ENCODE results near the gene CAMTA1. TPM values are rescaled to one million over a fixed set of nuclear protein-coding genes. Genes with fewer than 3 reads are reported as not detected.
"Not testable (repeated sequence)": the region's sequence is repeated elsewhere in the genome, so short reads cannot be mapped to it uniquely, and the experiment has no call there.

The CAMTA1 gene
- polyA plus RNA-seq, 2 donors: 61.1 to 75.0 TPM

DNA sequence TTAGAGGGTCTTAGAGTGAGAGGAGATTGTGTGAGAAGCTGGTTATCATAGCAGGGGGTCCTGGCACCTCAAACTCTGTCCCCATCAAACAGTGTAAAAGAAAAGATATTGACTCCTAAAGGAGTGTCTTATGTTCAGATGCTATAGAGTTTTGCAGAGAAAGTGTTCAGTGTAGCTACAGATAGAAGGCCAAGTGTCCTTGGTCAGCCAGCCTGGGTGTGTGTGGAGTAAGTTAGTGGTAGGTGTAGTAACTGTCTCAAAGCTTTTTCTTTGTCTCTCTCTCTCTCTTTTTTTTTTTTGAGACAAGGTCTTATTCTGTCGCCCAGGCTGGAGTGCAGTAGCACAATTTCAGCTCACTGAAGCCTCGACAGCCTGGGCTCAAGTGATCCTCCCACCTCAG, 17.2 kb downstream of the CAMTA1 start:
- peaks cover 0 to 3% of the 10 kb centered on the region in 2 donors for H3K4me1 ChIP-seq (ENCODE audit: control insufficient read depth in 2 of 2, insufficient read depth in 2 of 2, low read length in 1 of 2)
- no peaks in the 10 kb centered on the region for H3K9me3 ChIP-seq (ENCODE audit: control insufficient read depth in 2 of 2, insufficient read depth in 1 of 2, low read depth in 1 of 2, low read length in 1 of 2)
- H3K27me3 ChIP-seq (ENCODE audit: control insufficient read depth in 1 of 2, insufficient read depth in 2 of 2, low read length in 2 of 2): no peaks in the 10 kb centered on the region
- no peaks in the 10 kb centered on the region for H3K36me3 ChIP-seq (ENCODE audit: control insufficient read depth in 2 of 2, insufficient read depth in 2 of 2, low read length in 1 of 2)
- no peak overlapping the region for H3K4me3 ChIP-seq (ENCODE audit: low read depth in 1 of 2, low read length in 2 of 2)
- no peak overlapping the region for H3K27ac ChIP-seq (ENCODE audit: low read depth in 2 of 2, low read length in 1 of 2)
- WGBS, 2 donors: 89 to 96% methylated on average over 2 of the region's 2 CpGs

- Histone ChIP-seq H3K4me3 (ENCODE audit: low read depth in 1 of 2, low read length in 2 of 2) (no peak overlapping the region), H3K36me3 (ENCODE audit: control insufficient read depth in 2 of 2, insufficient read depth in 2 of 2, low read length in 1 of 2) (no peaks in the 10 kb centered on the region), H3K27ac (ENCODE audit: low read depth in 2 of 2, low read length in 1 of 2) (no peak overlapping the region), H3K27me3 (ENCODE audit: control insufficient read depth in 1 of 2, insufficient read depth in 2 of 2, low read length in 2 of 2) (no peaks in the 10 kb centered on the region), H3K4me1 (ENCODE audit: control insufficient read depth in 2 of 2, insufficient read depth in 2 of 2, low read length in 1 of 2) (peaks cover 0 to 3% of the 10 kb centered on the region in 2 donors), H3K9me3 (ENCODE audit: control insufficient read depth in 2 of 2, insufficient read depth in 1 of 2, low read depth in 1 of 2, low read length in 1 of 2) (no peaks in the 10 kb centered on the region)
- WGBS, 2 donors: 91 to 93% methylated on average over 8 of the region's 8 CpGs
These were observed 17.6 kb downstream of the CAMTA1 start for GRCh38 chr1:6802893-6803292.

GRCh38 chr1:6803357-6803756, 18.1 kb downstream of the CAMTA1 start:
- Histone ChIP-seq H3K27ac (ENCODE audit: low read depth in 2 of 2, low read length in 1 of 2) (no peak overlapping the region), H3K4me3 (ENCODE audit: low read depth in 1 of 2, low read length in 2 of 2) (no peak overlapping the region), H3K36me3 (ENCODE audit: control insufficient read depth in 2 of 2, insufficient read depth in 2 of 2, low read length in 1 of 2) (no peaks in the 10 kb centered on the region), H3K4me1 (ENCODE audit: control insufficient read depth in 2 of 2, insufficient read depth in 2 of 2, low read length in 1 of 2) (peaks cover 0 to 3% of the 10 kb centered on the region in 2 donors), H3K27me3 (ENCODE audit: control insufficient read depth in 1 of 2, insufficient read depth in 2 of 2, low read length in 2 of 2) (no peaks in the 10 kb centered on the region), H3K9me3 (ENCODE audit: control insufficient read depth in 2 of 2, insufficient read depth in 1 of 2, low read depth in 1 of 2, low read length in 1 of 2) (no peaks in the 10 kb centered on the region)
- WGBS, 2 donors: 87% methylated on average over 2 of the region's 2 CpGs

- Histone ChIP-seq H3K4me1 (ENCODE audit: control insufficient read depth in 2 of 2, insufficient read depth in 2 of 2, low read length in 1 of 2) (peaks cover 0 to 3% of the 10 kb centered on the region in 2 donors), H3K36me3 (ENCODE audit: control insufficient read depth in 2 of 2, insufficient read depth in 2 of 2, low read length in 1 of 2) (no peaks in the 10 kb centered on the region), H3K27me3 (ENCODE audit: control insufficient read depth in 1 of 2, insufficient read depth in 2 of 2, low read length in 2 of 2) (no peaks in the 10 kb centered on the region), H3K4me3 (ENCODE audit: low read depth in 1 of 2, low read length in 2 of 2) (no peak overlapping the region), H3K27ac (ENCODE audit: low read depth in 2 of 2, low read length in 1 of 2) (no peak overlapping the region), H3K9me3 (ENCODE audit: control insufficient read depth in 2 of 2, insufficient read depth in 1 of 2, low read depth in 1 of 2, low read length in 1 of 2) (no peaks in the 10 kb centered on the region)
- WGBS, 2 donors: 81 to 86% methylated on average over 1 of the region's 1 CpG
These were observed 19.8 kb downstream of the CAMTA1 start for GRCh38 chr1:6805004-6805416.

- Histone ChIP-seq H3K4me1 (ENCODE audit: control insufficient read depth in 2 of 2, insufficient read depth in 2 of 2, low read length in 1 of 2) (no peaks in the 10 kb centered on the region), H3K27ac (ENCODE audit: low read depth in 2 of 2, low read length in 1 of 2) (no peak overlapping the region), H3K9me3 (ENCODE audit: control insufficient read depth in 2 of 2, insufficient read depth in 1 of 2, low read depth in 1 of 2, low read length in 1 of 2) (no peaks in the 10 kb centered on the region), H3K36me3 (ENCODE audit: control insufficient read depth in 2 of 2, insufficient read depth in 2 of 2, low read length in 1 of 2) (no peaks in the 10 kb centered on the region), H3K27me3 (ENCODE audit: control insufficient read depth in 1 of 2, insufficient read depth in 2 of 2, low read length in 2 of 2) (no peaks in the 10 kb centered on the region), H3K4me3 (ENCODE audit: low read depth in 1 of 2, low read length in 2 of 2) (no peak overlapping the region)
- 70 to 76% methylated on average over 3 of the region's 3 CpGs for WGBS, 2 donors
These were observed 22.5 kb downstream of the CAMTA1 start for GRCh38 chr1:6807782-6808181.

DNA sequence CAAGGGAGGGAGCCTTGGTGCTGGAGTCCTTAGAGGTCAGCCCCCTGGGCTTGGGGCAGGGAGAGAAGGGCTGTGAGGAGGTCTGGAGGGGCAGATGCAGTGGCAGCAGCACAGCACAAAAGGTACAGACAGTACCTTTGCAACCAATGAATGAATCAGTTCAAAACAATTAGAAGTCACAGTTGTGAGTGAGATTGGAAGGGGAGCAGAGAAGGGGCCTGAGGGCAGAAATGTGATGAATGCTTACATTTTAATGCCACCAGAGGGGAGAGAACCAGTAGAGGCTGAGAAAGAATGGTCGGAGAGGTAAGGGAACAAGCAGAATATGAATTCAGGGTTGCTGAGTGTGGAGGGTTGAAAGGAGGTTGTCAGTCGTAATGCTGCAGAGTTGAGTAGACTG, 24.2 kb downstream of the CAMTA1 start:
- no peaks in the 10 kb centered on the region for H3K36me3 ChIP-seq (ENCODE audit: control insufficient read depth in 2 of 2, insufficient read depth in 2 of 2, low read length in 1 of 2)
- H3K9me3 ChIP-seq (ENCODE audit: control insufficient read depth in 2 of 2, insufficient read depth in 1 of 2, low read depth in 1 of 2, low read length in 1 of 2): no peaks in the 10 kb centered on the region
- H3K4me3 ChIP-seq (ENCODE audit: low read depth in 1 of 2, low read length in 2 of 2): no peak overlapping the region
- WGBS, 2 donors: 98% methylated on average over 2 of the region's 2 CpGs
- H3K27ac ChIP-seq (ENCODE audit: low read depth in 2 of 2, low read length in 1 of 2): no peak overlapping the region
- H3K4me1 ChIP-seq (ENCODE audit: control insufficient read depth in 2 of 2, insufficient read depth in 2 of 2, low read length in 1 of 2): no peaks in the 10 kb centered on the region
- H3K27me3 ChIP-seq (ENCODE audit: control insufficient read depth in 1 of 2, insufficient read depth in 2 of 2, low read length in 2 of 2): no peaks in the 10 kb centered on the region

DNA sequence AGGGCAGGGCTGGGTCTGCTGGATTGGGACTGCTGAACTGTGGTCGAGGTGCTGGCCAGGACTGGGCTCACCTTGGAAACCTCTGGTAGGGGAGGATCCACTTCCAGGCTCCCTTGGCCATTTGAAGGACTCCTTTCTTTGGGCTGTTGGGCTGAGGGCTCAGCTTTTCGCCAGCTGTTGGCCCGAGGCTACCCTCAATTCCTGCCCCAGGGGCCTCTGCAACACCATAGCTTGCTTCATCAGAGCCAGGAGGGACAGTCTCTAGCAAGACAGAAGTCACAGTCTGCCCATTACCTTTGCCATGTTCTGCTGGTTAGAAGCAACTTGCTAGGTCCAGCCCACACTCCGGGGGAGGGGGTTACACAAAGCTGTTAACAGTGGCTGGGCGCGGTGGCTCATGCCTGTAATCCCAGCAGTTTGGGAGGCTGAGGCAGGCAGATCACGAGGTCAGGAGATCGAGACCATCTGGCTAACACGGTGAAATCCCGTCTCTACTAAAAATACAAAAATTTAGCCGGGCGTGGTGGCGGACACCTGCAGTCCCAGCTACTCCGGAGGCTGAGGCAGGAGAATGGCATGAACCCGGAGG, 25.0 kb downstream of the CAMTA1 start:
- 98% methylated on average over 15 of the region's 15 CpGs for WGBS, 2 donors
- H3K27me3 ChIP-seq (ENCODE audit: control insufficient read depth in 1 of 2, insufficient read depth in 2 of 2, low read length in 2 of 2); H3K4me1 ChIP-seq (ENCODE audit: control insufficient read depth in 2 of 2, insufficient read depth in 2 of 2, low read length in 1 of 2); H3K4me3 ChIP-seq (ENCODE audit: low read depth in 1 of 2, low read length in 2 of 2); H3K9me3 ChIP-seq (ENCODE audit: control insufficient read depth in 2 of 2, insufficient read depth in 1 of 2, low read depth in 1 of 2, low read length in 1 of 2); H3K36me3 ChIP-seq (ENCODE audit: control insufficient read depth in 2 of 2, insufficient read depth in 2 of 2, low read length in 1 of 2); H3K27ac ChIP-seq (ENCODE audit: low read depth in 2 of 2, low read length in 1 of 2): not testable (repeated sequence)

- Histone ChIP-seq H3K36me3 (ENCODE audit: control insufficient read depth in 2 of 2, insufficient read depth in 2 of 2, low read length in 1 of 2) (no peaks in the 10 kb centered on the region), H3K4me1 (ENCODE audit: control insufficient read depth in 2 of 2, insufficient read depth in 2 of 2, low read length in 1 of 2) (no peaks in the 10 kb centered on the region), H3K27ac (ENCODE audit: low read depth in 2 of 2, low read length in 1 of 2) (no peak overlapping the region), H3K4me3 (ENCODE audit: low read depth in 1 of 2, low read length in 2 of 2) (no peak overlapping the region), H3K9me3 (ENCODE audit: control insufficient read depth in 2 of 2, insufficient read depth in 1 of 2, low read depth in 1 of 2, low read length in 1 of 2) (no peaks in the 10 kb centered on the region), H3K27me3 (ENCODE audit: control insufficient read depth in 1 of 2, insufficient read depth in 2 of 2, low read length in 2 of 2) (no peaks in the 10 kb centered on the region)
- 70 to 74% methylated on average over 8 of the region's 8 CpGs for WGBS, 2 donors
These were observed 26.3 kb downstream of the CAMTA1 start for GRCh38 chr1:6811583-6811982.

GRCh38 chr1:6813165-6813564, 27.9 kb downstream of the CAMTA1 start:
- Histone ChIP-seq H3K4me1 (ENCODE audit: control insufficient read depth in 2 of 2, insufficient read depth in 2 of 2, low read length in 1 of 2) (no peaks in the 10 kb centered on the region), H3K36me3 (ENCODE audit: control insufficient read depth in 2 of 2, insufficient read depth in 2 of 2, low read length in 1 of 2) (no peaks in the 10 kb centered on the region), H3K27ac (ENCODE audit: low read depth in 2 of 2, low read length in 1 of 2) (no peak overlapping the region), H3K27me3 (ENCODE audit: control insufficient read depth in 1 of 2, insufficient read depth in 2 of 2, low read length in 2 of 2) (no peaks in the 10 kb centered on the region), H3K4me3 (ENCODE audit: low read depth in 1 of 2, low read length in 2 of 2) (no peak overlapping the region), H3K9me3 (ENCODE audit: control insufficient read depth in 2 of 2, insufficient read depth in 1 of 2, low read depth in 1 of 2, low read length in 1 of 2) (no peaks in the 10 kb centered on the region)
- 76 to 79% methylated on average over 1 of the region's 1 CpG for WGBS, 2 donors

- WGBS, 2 donors: 86 to 91% methylated on average over 2 of the region's 2 CpGs
These were observed 30.5 kb downstream of the CAMTA1 start for GRCh38 chr1:6815726-6816125.

More at GRCh38 chr1:6815726-6816125, 30.5 kb downstream of the CAMTA1 start:
- H3K36me3 ChIP-seq (ENCODE audit: control insufficient read depth in 2 of 2, insufficient read depth in 2 of 2, low read length in 1 of 2): no peaks in the 10 kb centered on the region
- no peaks in the 10 kb centered on the region for H3K27me3 ChIP-seq (ENCODE audit: control insufficient read depth in 1 of 2, insufficient read depth in 2 of 2, low read length in 2 of 2)
- H3K4me3 ChIP-seq (ENCODE audit: low read depth in 1 of 2, low read length in 2 of 2): no peak overlapping the region
- no peaks in the 10 kb centered on the region for H3K4me1 ChIP-seq (ENCODE audit: control insufficient read depth in 2 of 2, insufficient read depth in 2 of 2, low read length in 1 of 2)
- no peaks in the 10 kb centered on the region for H3K9me3 ChIP-seq (ENCODE audit: control insufficient read depth in 2 of 2, insufficient read depth in 1 of 2, low read depth in 1 of 2, low read length in 1 of 2)
- H3K27ac ChIP-seq (ENCODE audit: low read depth in 2 of 2, low read length in 1 of 2): no peak overlapping the region
